Stimulated activated naive CD8-positive, alpha-beta T cell treated with anti-CD3 and anti-CD28 coated beads, Interleukin-15, amount 100 ng/mL, for 72 hours (primary cell): ENCODE measurements around the gene SLC19A1.
A peak's percentile ranks its signal among the peaks of the same experiment; 100 is the strongest.

ENCODE experiments used
- ATAC-seq: fragments of 150-1000 bp; cut with Tn5 transposase; 2 replicates; pipeline ENCODE4 v1.10.0; 2021; ENCODE audit warnings: mild to moderate bottlenecking, moderate library complexity
- DNase-seq, 2 donors: peaks; one replicate each; pipeline ENCODE4 v3.0.0; 2021 to 2022
- H3K27ac Mint-ChIP-seq, 2 donors: one replicate each; pipeline ENCODE4 v1.8.0; 2022; ENCODE audit warnings: mild to moderate bottlenecking in 2 of 2, mixed read lengths in 2 of 2, moderate library complexity in 2 of 2
- H3K27me3 Mint-ChIP-seq: one replicate; pipeline ENCODE4 v1.8.0; 2022; ENCODE audit warnings: mixed read lengths
- H3K4me1 Mint-ChIP-seq: one replicate; pipeline ENCODE4 v1.8.0; 2022; ENCODE audit warnings: mild to moderate bottlenecking, mixed read lengths
- H3K4me3 Mint-ChIP-seq, 2 donors: one replicate each; pipeline ENCODE4 v1.8.0; 2022; ENCODE audit warnings: mild to moderate bottlenecking in 2 of 2, mixed read lengths in 2 of 2, moderate library complexity in 1 of 2
- H3K9me3 Mint-ChIP-seq, 2 donors: one replicate each; pipeline ENCODE4 v1.8.0; 2022; ENCODE audit warnings: mixed read lengths in 2 of 2

SLC19A1 gene

DNA sequence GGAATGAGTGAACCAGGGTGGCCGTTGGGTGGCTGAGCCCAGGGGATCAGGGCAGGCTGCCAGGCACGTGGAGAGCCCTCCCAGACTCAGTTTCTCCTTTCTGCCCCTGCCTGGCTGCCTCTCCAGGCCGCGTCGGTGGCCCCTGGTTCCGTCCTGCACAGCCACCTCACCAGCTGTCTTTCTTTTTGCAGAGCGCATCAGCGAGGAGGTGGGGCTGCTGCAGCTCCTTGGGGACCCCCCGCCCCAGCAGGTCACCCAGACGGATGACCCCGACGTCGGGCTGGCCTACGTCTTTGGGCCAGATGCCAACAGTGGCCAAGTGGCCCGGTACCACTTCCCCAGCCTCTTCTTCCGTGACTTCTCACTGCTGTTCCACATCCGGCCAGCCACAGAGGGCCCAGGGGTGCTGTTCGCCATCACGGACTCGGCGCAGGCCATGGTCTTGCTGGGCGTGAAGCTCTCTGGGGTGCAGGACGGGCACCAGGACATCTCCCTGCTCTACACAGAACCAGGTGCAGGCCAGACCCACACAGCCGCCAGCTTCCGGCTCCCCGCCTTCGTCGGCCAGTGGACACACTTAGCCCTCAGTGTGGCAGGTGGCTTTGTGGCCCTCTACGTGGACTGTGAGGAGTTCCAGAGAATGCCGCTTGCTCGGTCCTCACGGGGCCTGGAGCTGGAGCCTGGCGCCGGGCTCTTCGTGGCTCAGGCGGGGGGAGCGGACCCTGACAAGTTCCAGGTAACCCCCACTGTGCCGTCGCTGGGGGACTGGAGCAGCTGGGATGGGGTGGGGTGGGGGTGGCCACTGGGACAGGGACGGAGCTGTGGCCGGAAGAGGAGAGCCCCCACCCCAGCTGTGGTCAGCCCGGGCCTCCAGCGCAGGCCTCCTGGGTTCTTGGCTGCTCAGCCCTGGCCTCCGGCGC is 73.9 kb downstream of the SLC19A1 start:
- DNase-seq (no peak), ATAC-seq (no peak)
- no peaks in the 10 kb centered on the region for H3K9me3 Mint-ChIP-seq
- H3K4me1 Mint-ChIP-seq, result peaks cover 17% of the 10 kb centered on the region
- no peak overlapping the region for H3K27ac Mint-ChIP-seq
- peaks cover 17% of the 10 kb centered on the region for H3K27me3 Mint-ChIP-seq
- H3K4me3 Mint-ChIP-seq, result no peak overlapping the region

DNA sequence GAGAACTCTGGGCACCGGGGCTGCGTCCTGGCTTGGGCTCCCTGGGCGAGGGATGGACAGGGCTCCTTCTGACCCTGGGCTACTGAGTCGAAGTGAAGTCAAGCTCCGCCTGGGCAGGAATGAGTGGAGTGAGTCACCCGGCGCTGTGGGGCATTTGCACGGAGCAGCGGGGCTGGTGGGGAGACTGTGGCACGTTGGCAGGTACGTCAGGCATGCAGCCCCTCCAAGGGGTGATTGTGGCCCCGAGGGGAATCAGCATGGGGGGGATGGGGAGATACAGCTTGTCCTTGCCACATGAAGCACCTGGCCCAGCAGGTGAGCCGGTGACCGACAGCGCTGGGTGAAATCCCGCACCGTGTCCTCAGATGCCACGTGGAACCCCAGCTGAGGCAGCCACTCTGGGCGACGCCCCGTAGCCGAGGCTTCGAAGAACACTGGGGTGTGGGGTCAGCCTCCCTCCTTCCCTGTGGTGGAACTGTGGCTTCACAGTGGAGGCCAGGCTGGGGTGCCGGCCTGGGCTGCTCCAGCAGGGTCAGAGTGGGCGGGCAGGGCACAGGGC is 74.9 kb downstream of the SLC19A1 start:
- no peaks in the 10 kb centered on the region for H3K9me3 Mint-ChIP-seq
- H3K4me1 Mint-ChIP-seq, result peaks cover 17% of the 10 kb centered on the region
- H3K4me3 Mint-ChIP-seq, result no peak overlapping the region
- ATAC-seq, result no peak
- H3K27me3 Mint-ChIP-seq, result peaks cover 17% of the 10 kb centered on the region
- DNase-seq, result no peak
- no peak overlapping the region for H3K27ac Mint-ChIP-seq

GRCh38 chr21:45466330-45467220 is 75.7 kb downstream of the SLC19A1 start:
- no peak for DNase-seq
- no peak overlapping the region for H3K4me3 Mint-ChIP-seq

GRCh38 chr21:45465611-45466329 is 76.5 kb downstream of the SLC19A1 start:
- Mint-ChIP-seq H3K27me3 (peaks cover 17% of the 10 kb centered on the region), H3K4me3 (no peak overlapping the region), H3K27ac (no peak overlapping the region)

More at GRCh38 chr21:45466330-45467220, 75.7 kb downstream of the SLC19A1 start:
- H3K4me1 Mint-ChIP-seq, result peaks cover 17% of the 10 kb centered on the region
- H3K9me3 Mint-ChIP-seq, result no peaks in the 10 kb centered on the region
- H3K27me3 Mint-ChIP-seq, result peaks cover 17% of the 10 kb centered on the region
- ATAC-seq, result no peak
- no peak overlapping the region for H3K27ac Mint-ChIP-seq

DNA sequence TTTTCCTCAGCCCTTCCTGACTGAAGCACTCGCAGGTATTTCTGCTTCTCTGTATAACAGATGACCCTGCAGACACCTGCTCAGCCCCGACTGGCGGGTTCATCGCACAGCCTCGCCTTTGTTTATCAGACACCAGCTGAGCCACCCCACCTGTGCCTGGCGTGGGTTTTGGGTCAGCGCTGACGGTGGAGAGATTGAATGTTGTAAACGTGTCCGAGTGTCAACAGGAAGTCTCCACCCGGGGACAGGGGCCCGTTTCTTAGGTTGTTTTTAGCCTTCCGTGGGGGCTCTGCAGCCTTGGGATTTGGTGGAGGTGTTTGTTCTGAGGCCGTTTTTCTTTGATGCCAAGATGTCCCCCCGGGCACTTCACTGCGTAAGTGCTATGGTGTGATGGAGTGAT is 77.1 kb downstream of the SLC19A1 start:
- DNase-seq, result no peak
- Mint-ChIP-seq H3K27ac (no peak overlapping the region), H3K27me3 (peaks cover 17% of the 10 kb centered on the region), H3K4me3 (no peak overlapping the region), H3K4me1 (peaks cover 5% of the 10 kb centered on the region), H3K9me3 (no peaks in the 10 kb centered on the region)
- ATAC-seq, result no peak

More at GRCh38 chr21:45465611-45466329, 76.5 kb downstream of the SLC19A1 start:
- Mint-ChIP-seq H3K4me1 (peaks cover 9% of the 10 kb centered on the region), H3K9me3 (no peaks in the 10 kb centered on the region)
- no peak for DNase-seq
- ATAC-seq, result no peak

GRCh38 chr21:45464309-45464708 is 77.9 kb downstream of the SLC19A1 start:
- ATAC-seq (no peak), DNase-seq (no peak)
- Mint-ChIP-seq H3K9me3 (no peaks in the 10 kb centered on the region), H3K27ac (no peak overlapping the region), H3K4me1 (peaks cover 5% of the 10 kb centered on the region), H3K4me3 (no peak overlapping the region), H3K27me3 (peaks cover 17% of the 10 kb centered on the region)

GRCh38 chr21:45463871-45464270 is 78.4 kb downstream of the SLC19A1 start:
- H3K4me1 Mint-ChIP-seq, result peaks cover 5% of the 10 kb centered on the region
- no peaks in the 10 kb centered on the region for H3K9me3 Mint-ChIP-seq
- DNase-seq, result no peak
- ATAC-seq, result no peak
- H3K4me3 Mint-ChIP-seq, result no peak overlapping the region
- H3K27me3 Mint-ChIP-seq, result peaks cover 17% of the 10 kb centered on the region
- no peak overlapping the region for H3K27ac Mint-ChIP-seq

DNA sequence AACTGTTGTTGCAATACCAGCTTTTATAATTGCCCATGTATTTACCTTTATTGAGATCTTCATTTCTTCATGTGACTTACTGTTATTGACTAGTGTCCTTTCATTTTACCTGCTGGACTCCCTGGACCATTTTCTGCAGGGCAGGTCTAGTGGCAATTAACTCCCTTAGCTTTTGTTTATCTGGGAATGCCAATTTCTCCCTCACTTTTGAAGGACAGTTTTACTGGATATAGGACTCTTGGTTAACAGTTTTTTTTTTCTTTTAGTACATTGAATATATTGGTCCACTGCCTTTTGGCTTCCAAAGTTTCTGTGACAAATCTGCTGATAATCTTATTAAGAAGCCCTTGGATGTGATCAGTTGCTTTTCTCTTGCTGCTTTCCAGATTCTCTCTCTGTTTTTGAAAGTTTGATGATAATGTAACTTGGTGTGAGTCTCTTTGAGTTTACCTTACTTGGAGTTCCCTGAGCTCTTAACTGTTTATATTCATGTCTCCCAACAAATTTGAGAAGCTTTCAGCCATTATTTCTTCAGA is 80.4 kb downstream of the SLC19A1 start:
- Mint-ChIP-seq H3K27me3 (peaks cover 17% of the 10 kb centered on the region), H3K9me3 (no peaks in the 10 kb centered on the region), H3K4me1 (peaks cover 5% of the 10 kb centered on the region), H3K4me3 (no peak overlapping the region), H3K27ac (no peak overlapping the region)
- no peak for ATAC-seq
- DNase-seq, result no peak

DNA sequence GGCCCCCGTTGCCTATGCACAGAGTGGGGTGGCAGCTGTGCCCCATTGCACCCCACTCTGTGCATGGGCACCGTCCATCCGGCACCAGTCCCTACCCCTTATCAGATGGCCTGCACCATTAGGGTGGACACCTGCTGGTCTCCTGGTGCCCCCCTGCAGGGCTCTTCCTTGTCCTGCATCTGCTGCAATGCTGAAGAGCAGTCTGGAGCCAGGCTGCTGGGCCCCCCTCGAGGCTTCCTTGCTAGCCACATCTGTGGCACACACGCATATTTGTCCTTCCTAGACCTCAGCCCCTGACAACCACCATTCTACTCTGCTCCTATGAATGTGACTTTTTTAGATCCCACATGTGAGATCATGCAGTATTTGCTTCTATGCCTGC is 80.9 kb downstream of the SLC19A1 start:
- H3K4me3 Mint-ChIP-seq, result no peak overlapping the region
- no peak for DNase-seq
- H3K27ac Mint-ChIP-seq, result no peak overlapping the region
- H3K9me3 Mint-ChIP-seq, result no peaks in the 10 kb centered on the region
- peaks cover 5% of the 10 kb centered on the region for H3K4me1 Mint-ChIP-seq
- ATAC-seq, result no peak
- H3K27me3 Mint-ChIP-seq, result peaks cover 17% of the 10 kb centered on the region

GRCh38 chr21:45460611-45461368 is 81.5 kb downstream of the SLC19A1 start:
- H3K4me3 Mint-ChIP-seq, result no peak overlapping the region
- DNase-seq, result no peak
- peaks cover 15% of the 10 kb centered on the region for H3K27me3 Mint-ChIP-seq
- no peaks in the 10 kb centered on the region for H3K9me3 Mint-ChIP-seq
- ATAC-seq, result no peak
- H3K4me1 Mint-ChIP-seq, result peaks cover 5% of the 10 kb centered on the region
- H3K27ac Mint-ChIP-seq, result no peak overlapping the region

DNA sequence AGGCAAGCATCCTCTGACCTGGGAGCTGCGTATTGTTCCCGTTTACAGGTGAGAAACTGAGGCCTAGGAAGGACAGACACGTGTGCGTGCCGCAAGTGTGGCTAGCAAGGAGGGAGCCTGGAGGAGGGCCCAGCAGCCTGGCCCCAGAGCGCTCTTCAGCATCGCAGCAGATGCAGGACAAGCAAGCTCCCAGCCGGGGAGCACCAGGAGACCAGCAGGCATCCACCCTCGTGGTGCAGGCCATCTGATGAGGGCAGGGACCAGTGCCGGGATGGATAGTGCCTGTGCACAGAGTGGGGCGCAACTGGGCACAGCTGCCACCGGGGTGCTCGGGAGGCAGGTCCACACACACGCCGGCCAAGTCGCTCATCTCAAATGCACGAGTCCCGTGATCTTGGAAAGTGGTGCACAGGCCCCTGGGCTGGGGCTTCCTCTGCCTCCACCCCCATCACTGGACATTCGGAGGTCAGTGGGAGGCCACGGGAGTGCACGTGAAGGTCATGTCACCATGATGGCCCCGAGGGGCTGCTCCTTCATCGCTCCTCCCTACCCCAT is 82.2 kb downstream of the SLC19A1 start:
- Mint-ChIP-seq H3K9me3 (no peaks in the 10 kb centered on the region), H3K27ac (no peak overlapping the region), H3K27me3 (peaks cover 8% of the 10 kb centered on the region), H3K4me3 (no peak overlapping the region), H3K4me1 (peaks cover under 1% of the 10 kb centered on the region)
- ATAC-seq (no peak), DNase-seq (no peak)

DNA sequence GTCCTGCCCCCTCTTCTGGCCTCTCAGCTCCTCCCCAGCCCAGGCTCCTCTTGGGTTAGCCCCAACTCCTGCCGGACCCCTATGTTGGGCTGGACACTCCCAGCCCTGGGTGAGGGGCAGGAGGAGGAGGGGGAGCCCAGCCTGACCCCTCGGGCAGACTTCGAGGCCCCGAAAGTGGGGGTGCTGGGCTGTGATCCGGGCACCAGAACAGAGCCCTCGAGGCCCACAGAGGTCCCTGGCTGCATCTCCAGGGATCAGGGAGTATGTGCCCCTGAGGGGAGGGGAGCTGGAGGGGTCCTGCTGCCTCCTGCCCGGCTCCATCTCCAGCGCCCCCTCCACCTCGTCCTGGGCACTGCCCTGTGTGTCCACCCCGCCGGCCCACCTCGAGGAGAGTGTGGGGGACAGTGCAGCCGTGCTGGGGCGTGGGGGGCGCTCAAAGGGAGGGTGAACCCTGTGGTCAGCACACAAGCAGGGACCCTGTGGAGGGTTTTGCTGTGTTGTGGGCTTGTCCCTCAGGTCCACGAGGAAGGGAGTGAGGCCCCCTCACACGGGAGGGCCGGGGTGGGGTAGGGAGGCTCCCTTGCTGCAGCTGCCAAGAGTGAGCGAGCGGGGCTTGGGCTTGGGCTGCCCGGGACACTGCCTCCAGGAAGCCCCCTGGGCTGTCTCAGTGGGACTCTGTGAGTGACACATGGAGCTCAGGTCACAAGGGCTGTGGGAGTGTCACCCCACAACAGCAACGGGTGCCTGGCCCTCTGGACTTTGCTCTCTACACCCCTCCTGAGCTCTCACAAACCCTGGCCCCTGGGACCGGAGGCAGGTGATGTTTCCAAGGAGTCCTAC is 82.8 kb downstream of the SLC19A1 start:
- H3K27me3 Mint-ChIP-seq, result peaks cover under 1% of the 10 kb centered on the region

More for the DNA sequence above, 82.8 kb downstream of the SLC19A1 start:
- no peak overlapping the region for H3K4me3 Mint-ChIP-seq
- H3K9me3 Mint-ChIP-seq, result no peaks in the 10 kb centered on the region
- peak; percentile 24 for ATAC-seq
- no peaks in the 10 kb centered on the region for H3K4me1 Mint-ChIP-seq
- no peak overlapping the region for H3K27ac Mint-ChIP-seq
- DNase-seq, result no peak
